ENCODE data around the gene INO80D. TPM values are rescaled to one million over a fixed set of nuclear protein-coding genes. Genes with fewer than 3 reads are reported as not detected.
A peak's percentile ranks its signal among the peaks of the same experiment; 100 is the strongest.
"Not testable (repeated sequence)": the region's sequence is repeated elsewhere in the genome, so short reads cannot be mapped to it uniquely, and the experiment has no call there.

INO80D gene
- total RNA-seq = 10 to 100 TPM; 11.3 to 16.9 (median 14.6) TPM

DNA sequence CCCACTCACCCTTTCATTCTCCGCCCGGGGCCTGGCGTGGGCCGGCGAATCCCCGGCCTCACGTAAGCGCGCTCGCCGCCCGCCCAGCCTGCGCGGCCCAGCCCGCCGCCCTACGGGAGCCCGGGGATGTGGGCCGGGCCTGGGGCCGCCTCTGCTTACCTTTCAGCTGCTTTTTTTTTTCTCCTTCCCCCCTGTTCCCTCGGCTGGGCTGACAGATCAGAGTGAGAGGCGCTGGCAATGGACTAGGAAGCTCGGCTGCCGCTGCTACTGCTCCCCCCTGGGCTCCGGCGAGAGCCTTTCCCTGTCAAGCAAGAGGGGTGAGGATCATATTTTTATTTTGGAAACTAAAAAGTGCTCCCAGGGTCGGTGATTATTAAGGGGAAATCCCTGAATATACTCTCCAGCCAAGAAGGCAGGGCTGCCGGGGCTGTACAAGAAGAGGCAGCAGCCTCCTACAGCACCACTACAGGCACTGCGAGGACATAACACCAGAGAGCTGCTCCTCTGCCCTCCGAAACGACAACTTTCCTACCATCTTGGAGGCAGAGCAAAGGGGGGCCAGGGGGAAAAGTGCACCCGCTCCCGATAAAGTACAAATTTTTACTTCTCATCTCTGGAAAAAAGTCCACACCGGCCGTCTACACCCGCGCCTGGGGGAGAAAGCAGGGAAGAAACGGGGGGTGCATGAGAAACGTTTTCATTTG is at the start of gene INO80D:
Gene INO80D, minus strand, starts transcription at position 433 of the 704 bp plus-strand sequence. CDS start 23,158 bp downstream, outside the sequence.
- DNase-seq (peak; percentile 59 to 80), ATAC-seq (peak; percentile 83 to 85)
- in situ Hi-C loops (cut with MboI; ENCODE audit: low sequenced_read_pairs in 4 of 4) = loop anchor here in 1 of 4 donors (10.0 kb wide), 1 partner anchor 69 kb away; the partner anchor contains the start of genes EEF1B2 and NDUFS1
- Histone ChIP-seq H3K4me3 (peak within 1 kb of the TSS; percentile 79 to 91 (median 90)), H3K4me1 (peaks cover 11 to 19% of the 10 kb centered on the region in 2 donors), H3K36me3 (peaks cover 0 to 9% of the 10 kb centered on the region in 2 donors), H3K27ac (peak within 1 kb of the TSS; percentile 94 to 99 (median 97)), H3K9me3 (no peaks in the 10 kb centered on the region), H3K27me3 (no peaks in the 10 kb centered on the region)
- TF ChIP-seq POLR2A (IDR thresholded peaks at IDR 0.05) = peak; percentile 52 to 68
- TF ChIP-seq, protein P1, sequence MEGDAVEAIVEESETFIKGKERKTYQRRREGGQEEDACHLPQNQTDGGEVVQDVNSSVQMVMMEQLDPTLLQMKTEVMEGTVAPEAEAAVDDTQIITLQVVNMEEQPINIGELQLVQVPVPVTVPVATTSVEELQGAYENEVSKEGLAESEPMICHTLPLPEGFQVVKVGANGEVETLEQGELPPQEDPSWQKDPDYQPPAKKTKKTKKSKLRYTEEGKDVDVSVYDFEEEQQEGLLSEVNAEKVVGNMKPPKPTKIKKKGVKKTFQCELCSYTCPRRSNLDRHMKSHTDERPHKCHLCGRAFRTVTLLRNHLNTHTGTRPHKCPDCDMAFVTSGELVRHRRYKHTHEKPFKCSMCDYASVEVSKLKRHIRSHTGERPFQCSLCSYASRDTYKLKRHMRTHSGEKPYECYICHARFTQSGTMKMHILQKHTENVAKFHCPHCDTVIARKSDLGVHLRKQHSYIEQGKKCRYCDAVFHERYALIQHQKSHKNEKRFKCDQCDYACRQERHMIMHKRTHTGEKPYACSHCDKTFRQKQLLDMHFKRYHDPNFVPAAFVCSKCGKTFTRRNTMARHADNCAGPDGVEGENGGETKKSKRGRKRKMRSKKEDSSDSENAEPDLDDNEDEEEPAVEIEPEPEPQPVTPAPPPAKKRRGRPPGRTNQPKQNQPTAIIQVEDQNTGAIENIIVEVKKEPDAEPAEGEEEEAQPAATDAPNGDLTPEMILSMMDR (IDR thresholded peaks at IDR 0.05 in 4 of 5, conservative IDR thresholded peaks at IDR 0.05 in 1 of 5) = peak; percentile 14 to 77 (median 52)
- intact Hi-C loops (cut with DNase I; ENCODE audit: low total_unique reads) = loop anchor here (2.0 kb wide), 1 partner anchor 73 kb away; the partner anchor contains the start of genes EEF1B2 and NDUFS1

DNA sequence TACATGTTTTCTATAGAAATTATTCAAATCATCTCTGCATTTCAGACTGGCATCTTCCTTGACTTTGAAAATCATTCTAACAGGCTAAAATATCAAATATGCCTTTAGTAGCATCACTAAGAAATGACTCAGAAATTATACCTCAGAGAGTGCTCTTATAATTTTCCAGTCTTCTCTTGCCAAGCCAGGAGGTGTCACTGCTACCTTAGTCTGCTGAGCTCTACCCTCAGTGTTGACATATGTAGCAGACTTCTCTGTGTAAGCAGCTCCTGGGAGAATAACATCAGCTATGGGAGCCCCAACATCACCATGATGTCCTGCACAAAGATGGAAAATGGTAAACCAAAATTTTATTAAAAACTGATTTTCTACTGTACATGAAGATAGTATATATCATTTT is 41.7 kb upstream of the INO80D start:
- Histone ChIP-seq H3K4me1 (no peaks in the 10 kb centered on the region), H3K36me3 (peaks cover 18 to 94% of the 10 kb centered on the region in 2 donors), H3K4me3 (no peak overlapping the region), H3K9me3 (no peaks in the 10 kb centered on the region), H3K27me3 (no peaks in the 10 kb centered on the region), H3K27ac (no peak overlapping the region)
- TF ChIP-seq, protein P1 (IDR thresholded peaks at IDR 0.05 in 4 of 5, conservative IDR thresholded peaks at IDR 0.05 in 1 of 5) = no peak
- no peak for TF ChIP-seq POLR2A (IDR thresholded peaks at IDR 0.05)
- DNase-seq (no peak), ATAC-seq (no peak)
- in situ Hi-C loops (cut with MboI; ENCODE audit: low sequenced_read_pairs in 4 of 4) = no loop called here
- intact Hi-C loops (cut with DNase I; ENCODE audit: low total_unique reads) = no loop called here

DNA sequence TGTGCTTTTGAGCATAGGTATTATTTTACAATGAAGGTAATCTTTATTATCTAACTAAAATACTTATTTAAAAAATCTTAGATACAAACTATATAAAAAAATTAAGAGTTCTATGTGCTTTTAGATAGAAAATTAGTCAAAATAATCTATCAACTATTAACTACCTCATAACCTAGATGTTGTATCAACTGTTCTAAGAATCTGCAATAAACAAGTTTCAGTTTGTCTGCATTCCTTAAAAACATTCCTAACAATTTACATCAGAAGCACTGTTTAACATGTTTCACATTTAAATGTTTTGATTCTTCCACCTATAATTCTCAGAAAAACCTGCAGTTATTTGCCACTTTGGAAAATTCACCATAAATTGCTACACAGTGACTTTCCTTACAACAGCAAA is 39.9 kb upstream of the INO80D start:
- DNase-seq (no peak), ATAC-seq (no peak)
- in situ Hi-C loops (cut with MboI; ENCODE audit: low sequenced_read_pairs in 4 of 4) = no loop called here
- no peak overlapping the region for H3K27ac ChIP-seq
- peaks cover 18 to 94% of the 10 kb centered on the region in 2 donors for H3K36me3 ChIP-seq
- intact Hi-C loops (cut with DNase I; ENCODE audit: low total_unique reads) = no loop called here
- no peaks in the 10 kb centered on the region for H3K9me3 ChIP-seq
- no peak overlapping the region for H3K4me3 ChIP-seq
- H3K4me1 ChIP-seq = no peaks in the 10 kb centered on the region
- no peaks in the 10 kb centered on the region for H3K27me3 ChIP-seq
- TF ChIP-seq, protein P1 (IDR thresholded peaks at IDR 0.05 in 4 of 5, conservative IDR thresholded peaks at IDR 0.05 in 1 of 5) = no peak

DNA sequence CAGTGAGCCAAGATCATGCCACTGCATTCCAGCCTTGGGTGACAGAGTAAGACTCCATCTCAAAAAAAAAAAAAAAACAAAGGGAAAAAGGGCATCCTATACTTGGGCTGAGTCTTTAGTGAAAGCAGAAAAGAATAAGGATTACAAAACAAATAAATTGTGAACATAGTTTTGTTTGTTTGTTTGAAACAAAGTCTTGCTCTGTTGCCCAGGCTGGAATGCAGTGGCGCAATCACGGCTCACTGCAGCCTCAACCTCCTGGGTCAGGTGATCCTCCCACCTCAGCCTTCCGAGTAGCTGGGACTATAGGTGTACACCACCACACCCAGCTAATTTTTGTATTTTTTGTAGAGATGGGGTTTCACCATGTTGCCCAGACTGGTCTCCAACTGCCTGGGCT is 36.6 kb upstream of the INO80D start:
- ATAC-seq; H3K9me3 ChIP-seq; in situ Hi-C loops (cut with MboI; ENCODE audit: low sequenced_read_pairs in 4 of 4); intact Hi-C loops (cut with DNase I; ENCODE audit: low total_unique reads); H3K4me3 ChIP-seq; H3K27me3 ChIP-seq; H3K4me1 ChIP-seq; DNase-seq; H3K27ac ChIP-seq: not testable (repeated sequence)
- H3K36me3 ChIP-seq = peaks cover 20 to 86% of the 10 kb centered on the region in 2 donors

- in situ Hi-C loops (cut with MboI; ENCODE audit: low sequenced_read_pairs in 4 of 4) (no loop called here), intact Hi-C loops (cut with DNase I; ENCODE audit: low total_unique reads) (no loop called here)
- H3K27me3 ChIP-seq = no peaks in the 10 kb centered on the region
- ATAC-seq (no peak), DNase-seq (no peak)
- H3K36me3 ChIP-seq = peaks cover 7 to 43% of the 10 kb centered on the region in 2 donors
- H3K4me1 ChIP-seq = no peaks in the 10 kb centered on the region
- no peaks in the 10 kb centered on the region for H3K9me3 ChIP-seq
- TF ChIP-seq POLR2A (IDR thresholded peaks at IDR 0.05) = no peak
- TF ChIP-seq, protein P1 (IDR thresholded peaks at IDR 0.05 in 4 of 5, conservative IDR thresholded peaks at IDR 0.05 in 1 of 5) = no peak
- no peak overlapping the region for H3K4me3 ChIP-seq
- H3K27ac ChIP-seq = no peak overlapping the region
Measured at GRCh38 chr2:206116278-206116677, 30.3 kb upstream of the INO80D start.
